Lower leg skin (tissue), 3 donors: ENCODE data around the gene DHRS1.

Source experiments
- CTCF ChIP-seq, 3 donors: fragments of 450-650 bp; IDR thresholded peaks; one replicate each; pipeline ENCODE4 v1.5.1; 2016; ENCODE audit warnings: antibody characterized with exemption in 3 of 3, mild to moderate bottlenecking in 3 of 3, moderate library complexity in 2 of 3
- POLR2A ChIP-seq, 2 donors: fragments of 450-650 bp; IDR thresholded peaks; one replicate each; pipeline ENCODE4 v1.6.1; 2016 to 2017; ENCODE audit warnings: antibody characterized with exemption in 2 of 2, mild to moderate bottlenecking in 1 of 2, moderate library complexity in 1 of 2

DNA sequence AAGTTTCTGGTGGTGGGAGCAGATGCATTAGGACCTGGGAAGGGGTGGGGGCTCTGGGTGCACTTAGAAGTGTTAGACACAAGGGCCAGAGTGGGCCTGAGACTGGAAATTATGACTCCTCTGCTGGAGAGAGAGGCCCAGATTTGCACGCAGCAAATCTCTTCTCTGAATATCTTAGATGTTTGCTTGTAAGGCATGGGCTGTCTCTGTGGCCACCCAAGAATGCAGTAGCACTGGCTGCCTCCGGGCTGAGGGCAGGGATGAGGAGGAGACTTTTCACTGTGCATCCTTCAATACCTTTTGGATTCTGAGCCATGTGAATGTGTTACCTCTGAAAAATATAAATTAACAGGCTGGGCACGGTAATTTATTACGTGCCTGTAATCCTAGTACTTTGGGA, 14.2 kb downstream of the DHRS1 start:
- TF ChIP-seq CTCF (IDR thresholded peaks at IDR 0.05) (no peak), POLR2A (IDR thresholded peaks at IDR 0.05) (no peak)
